IPS-18a (cell line): ENCODE data around the gene NAT8L.
A peak's percentile ranks its signal among the peaks of the same experiment; 100 is the strongest.

ENCODE experiments used
- H3K27ac ChIP-seq: one replicate; pipeline ENCODE4 v1.5.1; 2013; ENCODE audit warnings: low read length
- H3K27me3 ChIP-seq: one replicate; pipeline ENCODE4 v1.6.1; 2013; ENCODE audit warnings: mild to moderate bottlenecking, low read length; ENCODE audit not compliant: control insufficient read depth, insufficient read depth
- H3K36me3 ChIP-seq: one replicate; pipeline ENCODE4 v1.6.1; 2013; ENCODE audit warnings: low read depth, low read length; ENCODE audit not compliant: control insufficient read depth
- H3K4me1 ChIP-seq: one replicate; pipeline ENCODE4 v1.6.1; 2013; ENCODE audit warnings: low read depth, low read length; ENCODE audit not compliant: control insufficient read depth
- H3K4me3 ChIP-seq: one replicate; pipeline ENCODE4 v1.5.1; 2013; ENCODE audit warnings: low read length
- H3K9ac ChIP-seq: one replicate; pipeline ENCODE4 v1.6.1; 2013; ENCODE audit warnings: mild to moderate bottlenecking, low read length, moderate library complexity
- H3K9me3 ChIP-seq: one replicate; pipeline ENCODE4 v1.6.1; 2013; ENCODE audit warnings: low read depth, low read length; ENCODE audit not compliant: control insufficient read depth

The NAT8L gene

GRCh38 chr4:2047031-2047660 lies 12.0 kb upstream of the NAT8L start:
- Histone ChIP-seq H3K4me1 (peaks cover 7% of the 10 kb centered on the region), H3K36me3 (no peaks in the 10 kb centered on the region), H3K27ac (no peak overlapping the region), H3K27me3 (peaks cover 23% of the 10 kb centered on the region), H3K9me3 (no peaks in the 10 kb centered on the region), H3K4me3 (no peak overlapping the region), H3K9ac (no peak overlapping the region)

- H3K36me3 ChIP-seq, result no peaks in the 10 kb centered on the region
- no peaks in the 10 kb centered on the region for H3K9me3 ChIP-seq
- H3K4me3 ChIP-seq, result no peak overlapping the region
- H3K27me3 ChIP-seq, result peaks cover 16% of the 10 kb centered on the region
- no peak overlapping the region for H3K9ac ChIP-seq
- no peak overlapping the region for H3K27ac ChIP-seq
- H3K4me1 ChIP-seq, result peaks cover 7% of the 10 kb centered on the region
These were observed 11.1 kb upstream of the NAT8L start for GRCh38 chr4:2047781-2048581.

GRCh38 chr4:2048831-2049230 lies 10.3 kb upstream of the NAT8L start:
- Histone ChIP-seq H3K4me1 (peaks cover 7% of the 10 kb centered on the region), H3K4me3 (no peak overlapping the region), H3K27me3 (peaks cover 8% of the 10 kb centered on the region), H3K36me3 (no peaks in the 10 kb centered on the region), H3K9me3 (no peaks in the 10 kb centered on the region), H3K27ac (no peak overlapping the region), H3K9ac (no peak overlapping the region)

GRCh38 chr4:2049381-2049780 lies 9.7 kb upstream of the NAT8L start:
- Histone ChIP-seq H3K27ac (no peak overlapping the region), H3K9ac (no peak overlapping the region), H3K27me3 (peaks cover 4% of the 10 kb centered on the region), H3K4me1 (peaks cover 7% of the 10 kb centered on the region), H3K4me3 (no peak overlapping the region), H3K36me3 (no peaks in the 10 kb centered on the region), H3K9me3 (no peaks in the 10 kb centered on the region)

GRCh38 chr4:2049811-2050210 lies 9.3 kb upstream of the NAT8L start:
- Histone ChIP-seq H3K27me3 (peaks cover 4% of the 10 kb centered on the region), H3K36me3 (no peaks in the 10 kb centered on the region), H3K9ac (no peak overlapping the region), H3K9me3 (no peaks in the 10 kb centered on the region), H3K4me3 (no peak overlapping the region), H3K4me1 (peaks cover 7% of the 10 kb centered on the region), H3K27ac (no peak overlapping the region)

GRCh38 chr4:2051086-2051485 lies 8.0 kb upstream of the NAT8L start:
- H3K4me1 ChIP-seq, result peaks cover 7% of the 10 kb centered on the region
- H3K4me3 ChIP-seq, result no peak overlapping the region
- peaks cover 12% of the 10 kb centered on the region for H3K27me3 ChIP-seq
- no peaks in the 10 kb centered on the region for H3K9me3 ChIP-seq
- H3K27ac ChIP-seq, result no peak overlapping the region
- no peaks in the 10 kb centered on the region for H3K36me3 ChIP-seq
- H3K9ac ChIP-seq, result no peak overlapping the region

GRCh38 chr4:2054217-2054616 lies 4.9 kb upstream of the NAT8L start:
- Histone ChIP-seq H3K36me3 (no peaks in the 10 kb centered on the region), H3K9me3 (no peaks in the 10 kb centered on the region), H3K9ac (no peak overlapping the region), H3K4me1 (peaks cover 7% of the 10 kb centered on the region), H3K4me3 (no peak overlapping the region), H3K27me3 (peaks cover 36% of the 10 kb centered on the region), H3K27ac (no peak overlapping the region)

- no peaks in the 10 kb centered on the region for H3K9me3 ChIP-seq
- no peaks in the 10 kb centered on the region for H3K4me1 ChIP-seq
- peaks cover 62% of the 10 kb centered on the region for H3K27me3 ChIP-seq
- no peak overlapping the region for H3K4me3 ChIP-seq
- H3K27ac ChIP-seq, result no peak overlapping the region
- no peak overlapping the region for H3K9ac ChIP-seq
- no peaks in the 10 kb centered on the region for H3K36me3 ChIP-seq
These were observed 1.6 kb upstream of the NAT8L start for GRCh38 chr4:2057382-2058065.

- H3K4me1 ChIP-seq, result no peaks in the 10 kb centered on the region
- no peak overlapping the region for H3K9ac ChIP-seq
- no peak overlapping the region for H3K27ac ChIP-seq
- H3K36me3 ChIP-seq, result no peaks in the 10 kb centered on the region
- H3K4me3 ChIP-seq, result peak overlapping the region; percentile 42
- H3K9me3 ChIP-seq, result no peaks in the 10 kb centered on the region
- peaks cover 62% of the 10 kb centered on the region for H3K27me3 ChIP-seq
These were observed 672 bp upstream of the NAT8L start for GRCh38 chr4:2058264-2059045.

- H3K4me3 ChIP-seq, result peak overlapping the region; percentile 30
These were observed 837 bp downstream of the NAT8L start for GRCh38 chr4:2059726-2060602.

More at GRCh38 chr4:2059726-2060602, 837 bp downstream of the NAT8L start:
- no peak overlapping the region for H3K9ac ChIP-seq
- H3K4me1 ChIP-seq, result no peaks in the 10 kb centered on the region
- H3K36me3 ChIP-seq, result no peaks in the 10 kb centered on the region
- peaks cover 62% of the 10 kb centered on the region for H3K27me3 ChIP-seq
- H3K9me3 ChIP-seq, result no peaks in the 10 kb centered on the region
- H3K27ac ChIP-seq, result no peak overlapping the region
